ENCODE results near the gene CCDC157. TPM values are rescaled to one million over a fixed set of nuclear protein-coding genes. Genes with fewer than 3 reads are reported as not detected.
"Not testable (repeated sequence)": the region's sequence is repeated elsewhere in the genome, so short reads cannot be mapped to it uniquely, and the experiment has no call there.

CCDC157 gene
- total RNA-seq, 4 donors from 2014 or later: 0.41 to 1.4 (median 1.1) TPM

- Histone ChIP-seq H3K27ac (no peak overlapping the region), H3K27me3 (no peaks in the 10 kb centered on the region), H3K36me3 (peaks cover 5 to 80% of the 10 kb centered on the region in 2 donors), H3K4me1 (peaks cover 9 to 20% of the 10 kb centered on the region in 2 donors), H3K4me3 (no peak overlapping the region), H3K9me3 (no peaks in the 10 kb centered on the region)
- DNase-seq: no peak
- intact Hi-C loops (cut with DNase I; ENCODE audit: low total_unique reads) (no loop called here), in situ Hi-C loops (cut with MboI; ENCODE audit: low sequenced_read_pairs in 4 of 4) (no loop called here)
- TF ChIP-seq POLR2A (IDR thresholded peaks at IDR 0.05): no peak
- TF ChIP-seq, protein P1, sequence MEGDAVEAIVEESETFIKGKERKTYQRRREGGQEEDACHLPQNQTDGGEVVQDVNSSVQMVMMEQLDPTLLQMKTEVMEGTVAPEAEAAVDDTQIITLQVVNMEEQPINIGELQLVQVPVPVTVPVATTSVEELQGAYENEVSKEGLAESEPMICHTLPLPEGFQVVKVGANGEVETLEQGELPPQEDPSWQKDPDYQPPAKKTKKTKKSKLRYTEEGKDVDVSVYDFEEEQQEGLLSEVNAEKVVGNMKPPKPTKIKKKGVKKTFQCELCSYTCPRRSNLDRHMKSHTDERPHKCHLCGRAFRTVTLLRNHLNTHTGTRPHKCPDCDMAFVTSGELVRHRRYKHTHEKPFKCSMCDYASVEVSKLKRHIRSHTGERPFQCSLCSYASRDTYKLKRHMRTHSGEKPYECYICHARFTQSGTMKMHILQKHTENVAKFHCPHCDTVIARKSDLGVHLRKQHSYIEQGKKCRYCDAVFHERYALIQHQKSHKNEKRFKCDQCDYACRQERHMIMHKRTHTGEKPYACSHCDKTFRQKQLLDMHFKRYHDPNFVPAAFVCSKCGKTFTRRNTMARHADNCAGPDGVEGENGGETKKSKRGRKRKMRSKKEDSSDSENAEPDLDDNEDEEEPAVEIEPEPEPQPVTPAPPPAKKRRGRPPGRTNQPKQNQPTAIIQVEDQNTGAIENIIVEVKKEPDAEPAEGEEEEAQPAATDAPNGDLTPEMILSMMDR (IDR thresholded peaks at IDR 0.05 in 4 of 5, conservative IDR thresholded peaks at IDR 0.05 in 1 of 5): no peak
- ATAC-seq: no peak
Measured at GRCh38 chr22:30334646-30335045, 22.2 kb upstream of the CCDC157 start.

DNA sequence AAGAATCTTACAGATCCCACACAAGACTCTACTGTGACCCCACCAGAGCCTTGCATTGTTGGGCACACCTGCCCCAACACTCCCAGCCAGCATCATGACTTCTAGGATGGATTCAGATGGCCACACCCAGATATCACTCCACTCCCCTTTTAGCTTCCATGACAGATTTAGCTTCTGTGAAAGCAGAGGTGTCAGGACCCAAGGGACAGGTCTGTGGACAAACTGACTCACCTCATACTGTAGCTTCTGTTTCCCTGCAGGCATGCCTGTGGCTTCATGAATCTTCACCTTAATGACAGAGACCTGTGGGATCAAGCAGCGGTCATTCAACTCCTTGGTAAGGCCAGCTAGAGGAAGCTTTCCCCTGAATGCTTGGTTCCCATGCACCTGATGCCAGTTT is 21.6 kb upstream of the CCDC157 start:
- ATAC-seq: no peak
- H3K9me3 ChIP-seq: no peaks in the 10 kb centered on the region
- no peak for DNase-seq
- H3K4me1 ChIP-seq: peaks cover 9 to 20% of the 10 kb centered on the region in 2 donors
- TF ChIP-seq POLR2A (IDR thresholded peaks at IDR 0.05): no peak
- TF ChIP-seq, protein P1 (IDR thresholded peaks at IDR 0.05 in 4 of 5, conservative IDR thresholded peaks at IDR 0.05 in 1 of 5): no peak
- no peaks in the 10 kb centered on the region for H3K27me3 ChIP-seq
- in situ Hi-C loops (cut with MboI; ENCODE audit: low sequenced_read_pairs in 4 of 4) (no loop called here), intact Hi-C loops (cut with DNase I; ENCODE audit: low total_unique reads) (no loop called here)
- H3K36me3 ChIP-seq: peaks cover 6 to 86% of the 10 kb centered on the region in 2 donors
- H3K4me3 ChIP-seq: no peak overlapping the region
- no peak overlapping the region for H3K27ac ChIP-seq

GRCh38 chr22:30336752-30337460 is 19.9 kb upstream of the CCDC157 start:
- Histone ChIP-seq H3K27ac (peak overlapping the region; percentile 4 to 74 (median 36)), H3K9me3 (no peaks in the 10 kb centered on the region), H3K27me3 (no peaks in the 10 kb centered on the region), H3K4me3 (no peak overlapping the region), H3K36me3 (peaks cover 6 to 100% of the 10 kb centered on the region in 2 donors), H3K4me1 (peaks cover 24 to 36% of the 10 kb centered on the region in 2 donors)
- TF ChIP-seq, protein P1 (IDR thresholded peaks at IDR 0.05 in 4 of 5, conservative IDR thresholded peaks at IDR 0.05 in 1 of 5): no peak
- TF ChIP-seq POLR2A (IDR thresholded peaks at IDR 0.05): no peak
- peak; percentile 75 to 90 for ATAC-seq
- in situ Hi-C loops (cut with MboI; ENCODE audit: low sequenced_read_pairs in 4 of 4) (no loop called here), intact Hi-C loops (cut with DNase I; ENCODE audit: low total_unique reads) (no loop called here)
- DNase-seq: peak; percentile 42 to 85

GRCh38 chr22:30337461-30337778 is 19.4 kb upstream of the CCDC157 start:
- Histone ChIP-seq H3K9me3 (no peaks in the 10 kb centered on the region), H3K36me3 (peaks cover 6 to 100% of the 10 kb centered on the region in 2 donors), H3K4me3 (no peak overlapping the region), H3K4me1 (peaks cover 28 to 38% of the 10 kb centered on the region in 2 donors), H3K27me3 (no peaks in the 10 kb centered on the region), H3K27ac (peak overlapping the region in 2 of 4 donors; percentile 55 to 74)
- TF ChIP-seq, protein P1 (IDR thresholded peaks at IDR 0.05 in 4 of 5, conservative IDR thresholded peaks at IDR 0.05 in 1 of 5): no peak
- TF ChIP-seq POLR2A (IDR thresholded peaks at IDR 0.05): no peak
- in situ Hi-C loops (cut with MboI; ENCODE audit: low sequenced_read_pairs in 4 of 4): no loop called here
- ATAC-seq (peak; percentile 46 to 47), DNase-seq (no peak)
- intact Hi-C loops (cut with DNase I; ENCODE audit: low total_unique reads): no loop called here

GRCh38 chr22:30338341-30338740 is 18.5 kb upstream of the CCDC157 start:
- in situ Hi-C loops (cut with MboI; ENCODE audit: low sequenced_read_pairs in 4 of 4); DNase-seq; ATAC-seq; H3K4me3 ChIP-seq; intact Hi-C loops (cut with DNase I; ENCODE audit: low total_unique reads); H3K9me3 ChIP-seq; H3K27me3 ChIP-seq: not testable (repeated sequence)
- peak overlapping the region in 1 of 4 donors; percentile 74 for H3K27ac ChIP-seq
- peaks cover 6 to 100% of the 10 kb centered on the region in 2 donors for H3K36me3 ChIP-seq
- H3K4me1 ChIP-seq: peaks cover 28 to 38% of the 10 kb centered on the region in 2 donors

All from gastrocnemius medialis (tissue), 4 donors.